PC-9 (cell line): ENCODE measurements around the gene PHRF1. TPM values are rescaled to one million over a fixed set of nuclear protein-coding genes. Genes with fewer than 3 reads are reported as not detected.

Source experiments
- BruUV-seq: library from RNA; stranded (reverse); fragments of 400-500 nt; replicated peaks from 2 replicates; lab custom pipeline; 2021; lab: Mats Ljungman, UMichigan
- CTCF ChIA-PET: fragments of 300-600 bp; sonication (Branson Sonifier 250); formaldehyde crosslinking; loops from one replicate; lab custom pipeline; 2022; ENCODE audit warnings: antibody characterized with exemption; lab: Charles Lee
- POLR2A ChIA-PET: fragments of 300-600 bp; sonication (Branson Sonifier 250); formaldehyde crosslinking; loops from one replicate; lab custom pipeline; 2022; ENCODE audit warnings: antibody characterized with exemption; ENCODE audit not compliant: unreplicated experiment; lab: Charles Lee
- DNase-seq, 2 experiments: peaks; one replicate each; pipeline versions ENCODE4 v3.0.0 to v3.0.0-alpha.2; 2015 to 2022; ENCODE audit warnings: mixed read lengths in 1 of 2
- H2AFZ ChIP-seq: fragments of 200-600 bp; sonication (generic); 2 replicates; pipeline ENCODE4 v1.8.1; 2017; ENCODE audit warnings: antibody characterized with exemption
- H3F3A ChIP-seq: fragments of 200-600 bp; sonication (generic); 2 replicates; pipeline ENCODE4 v1.8.1; 2017; ENCODE audit warnings: antibody characterized with exemption, mild to moderate bottlenecking, low read depth; ENCODE audit not compliant: insufficient read depth
- H3K27ac ChIP-seq: fragments of 200-600 bp; sonication (generic); 2 replicates; pipeline ENCODE4 v1.6.1; 2016; ENCODE audit warnings: mixed run types
- H3K27me3 ChIP-seq: fragments of 200-600 bp; sonication (generic); 2 replicates; pipeline ENCODE4 v1.6.1; 2016; ENCODE audit warnings: low read depth, mixed run types; ENCODE audit not compliant: insufficient read depth
- H3K36me3 ChIP-seq: fragments of 200-600 bp; sonication (generic); 2 replicates; pipeline ENCODE4 v1.6.1; 2016; ENCODE audit warnings: low read depth, mixed run types
- H3K4me1 ChIP-seq: fragments of 200-600 bp; sonication (generic); replicated peaks from 2 replicates; pipeline ENCODE4 v1.6.1; 2016; ENCODE audit warnings: mixed run types; ENCODE audit not compliant: insufficient read depth
- H3K4me2 ChIP-seq: fragments of 200-600 bp; sonication (generic); 2 replicates; pipeline ENCODE4 v1.6.1; 2017; ENCODE audit warnings: mixed run types
- H3K4me3 ChIP-seq: fragments of 200-600 bp; sonication (generic); 2 replicates; pipeline ENCODE4 v1.6.1; 2016; ENCODE audit warnings: mixed run types
- H3K79me2 ChIP-seq: fragments of 200-600 bp; sonication (generic); 2 replicates; pipeline ENCODE4 v1.6.1; 2017; ENCODE audit warnings: low read depth, mixed run types
- H3K9me2 ChIP-seq: fragments of 200-600 bp; sonication (generic); 2 replicates; pipeline ENCODE4 v1.8.1; 2017; ENCODE audit warnings: mild to moderate bottlenecking; ENCODE audit not compliant: insufficient read depth
- H3K9me3 ChIP-seq: fragments of 200-600 bp; sonication (generic); 2 replicates; pipeline ENCODE4 v1.8.1; 2016; ENCODE audit warnings: low read depth; ENCODE audit not compliant: insufficient read depth
- H4K20me1 ChIP-seq: fragments of 200-600 bp; sonication (generic); 2 replicates; pipeline ENCODE4 v1.8.1; 2017; ENCODE audit not compliant: insufficient read depth
- EZH2 ChIP-seq: fragments of 200-600 bp; sonication (generic); IDR thresholded peaks from 2 replicates; pipeline ENCODE4 v1.8.0; 2017; ENCODE audit warnings: antibody characterized with exemption, low read depth
- intact Hi-C: fragments of 100-400 bp; cut with micrococcal nuclease; formaldehyde crosslinking; loops from one replicate; pipeline ENCODE4 v1.10.0; 2022; ENCODE audit not compliant: unreplicated experiment
- total RNA-seq: library from RNA; stranded (reverse); gene quantifications from 2 replicates; pipeline ENCODE4 v1.2.3, GENCODE V29; 2021
- TF ChIP-seq, protein P1 (sequence below): fragments of 200-600 bp; sonication (generic); conservative IDR thresholded peaks from 2 replicates; pipeline ENCODE4 v1.6.1; 2017; ENCODE audit warnings: mixed run types, antibody characterized with exemption, mild to moderate bottlenecking, moderate library complexity

PHRF1 gene
- total RNA-seq, 1 experiment from 2014 or later = 21.7 TPM

DNA sequence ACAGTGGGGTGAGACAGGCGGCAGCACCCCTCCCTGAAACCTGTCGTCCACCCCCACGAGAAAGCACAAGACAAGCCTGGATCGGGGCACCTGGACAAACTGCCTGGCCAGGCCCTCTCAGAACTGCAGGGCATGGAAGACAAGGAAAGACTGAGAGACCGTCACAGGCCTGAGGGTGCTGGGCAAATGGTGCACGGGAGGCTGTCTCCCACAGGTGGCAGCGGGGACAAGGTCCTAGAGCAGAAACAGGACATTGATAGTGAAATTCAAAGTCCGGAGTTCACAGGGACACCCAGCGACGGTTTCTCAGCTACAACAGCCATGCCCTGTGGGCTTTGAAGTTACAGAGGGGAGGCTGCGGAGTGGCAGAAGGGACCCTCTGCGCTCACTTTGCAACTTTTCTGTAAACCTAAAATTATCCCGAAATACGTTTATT, 81.4 kb downstream of the PHRF1 start:
- Histone ChIP-seq H3K27ac (no peak overlapping the region), H3K9me2 (no peaks in the 10 kb centered on the region), H3K27me3 (no peaks in the 10 kb centered on the region), H3K4me1 (no peaks in the 10 kb centered on the region), H4K20me1 (peaks cover 8% of the 10 kb centered on the region; the same call in 1 of the 2 replicates), H2AFZ (no peak overlapping the region), H3K4me2 (no peak overlapping the region), H3K4me3 (no peak overlapping the region), H3K36me3 (no peaks in the 10 kb centered on the region), H3K79me2 (no peaks in the 10 kb centered on the region), H3F3A (no peaks in the 10 kb centered on the region), H3K9me3 (no peaks in the 10 kb centered on the region)
- ChIA-PET POLR2A (no interaction called here), CTCF (no interaction called here)
- BruUV-seq = no TSS peak
- no peak for DNase-seq
- intact Hi-C loops = no loop called here
- TF ChIP-seq, protein P1, sequence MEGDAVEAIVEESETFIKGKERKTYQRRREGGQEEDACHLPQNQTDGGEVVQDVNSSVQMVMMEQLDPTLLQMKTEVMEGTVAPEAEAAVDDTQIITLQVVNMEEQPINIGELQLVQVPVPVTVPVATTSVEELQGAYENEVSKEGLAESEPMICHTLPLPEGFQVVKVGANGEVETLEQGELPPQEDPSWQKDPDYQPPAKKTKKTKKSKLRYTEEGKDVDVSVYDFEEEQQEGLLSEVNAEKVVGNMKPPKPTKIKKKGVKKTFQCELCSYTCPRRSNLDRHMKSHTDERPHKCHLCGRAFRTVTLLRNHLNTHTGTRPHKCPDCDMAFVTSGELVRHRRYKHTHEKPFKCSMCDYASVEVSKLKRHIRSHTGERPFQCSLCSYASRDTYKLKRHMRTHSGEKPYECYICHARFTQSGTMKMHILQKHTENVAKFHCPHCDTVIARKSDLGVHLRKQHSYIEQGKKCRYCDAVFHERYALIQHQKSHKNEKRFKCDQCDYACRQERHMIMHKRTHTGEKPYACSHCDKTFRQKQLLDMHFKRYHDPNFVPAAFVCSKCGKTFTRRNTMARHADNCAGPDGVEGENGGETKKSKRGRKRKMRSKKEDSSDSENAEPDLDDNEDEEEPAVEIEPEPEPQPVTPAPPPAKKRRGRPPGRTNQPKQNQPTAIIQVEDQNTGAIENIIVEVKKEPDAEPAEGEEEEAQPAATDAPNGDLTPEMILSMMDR = no peak
- TF ChIP-seq EZH2 = no peak

DNA sequence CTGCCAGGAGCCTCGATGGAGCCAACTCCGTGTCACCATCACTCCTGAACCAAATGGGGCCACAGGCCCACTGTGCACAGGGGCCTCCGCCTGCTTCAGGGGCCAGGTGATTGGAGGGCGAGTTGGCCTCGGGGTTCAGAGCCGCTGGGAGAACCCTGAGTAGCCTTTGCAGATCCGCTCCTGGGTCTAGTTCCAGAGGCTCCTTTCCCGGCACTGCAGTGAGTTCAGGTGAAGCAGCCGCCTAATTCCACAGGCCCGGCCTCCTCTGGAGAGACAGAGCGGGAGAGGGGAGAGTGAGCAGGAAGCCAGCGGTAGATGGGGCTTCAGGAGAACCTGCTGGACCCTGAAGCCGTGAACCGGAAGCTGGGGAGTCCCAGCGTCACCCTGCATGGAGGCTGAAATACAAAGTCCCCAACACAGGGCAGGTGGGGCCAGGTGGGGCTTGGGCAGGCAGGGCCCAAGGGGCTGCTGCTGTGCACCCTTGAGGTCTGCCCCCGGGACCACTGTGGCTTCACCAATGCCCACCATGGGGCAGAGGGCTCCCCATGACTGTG, 83.3 kb downstream of the PHRF1 start:
- TF ChIP-seq EZH2 = no peak
- TF ChIP-seq, protein P1 = no peak
- Histone ChIP-seq H3K79me2 (no peaks in the 10 kb centered on the region), H2AFZ (no peak overlapping the region), H3F3A (0 out of 2 replicates have a peak, but pooled peaks cover 6% of the 10 kb centered on the region), H3K27ac (no peak overlapping the region), H3K36me3 (no peaks in the 10 kb centered on the region), H3K27me3 (no peaks in the 10 kb centered on the region), H3K4me3 (no peak overlapping the region), H3K4me2 (no peak overlapping the region), H3K9me3 (no peaks in the 10 kb centered on the region), H4K20me1 (peaks cover 8% of the 10 kb centered on the region; the same call in 1 of the 2 replicates), H3K4me1 (no peaks in the 10 kb centered on the region), H3K9me2 (no peaks in the 10 kb centered on the region)
- ChIA-PET CTCF (no interaction called here), POLR2A (no interaction called here)
- no peak for DNase-seq
- BruUV-seq = no TSS peak
- intact Hi-C loops = loop anchor here (5.0 kb wide), 1 partner anchor 103 kb away; no protein-coding TSS in a partner anchor

DNA sequence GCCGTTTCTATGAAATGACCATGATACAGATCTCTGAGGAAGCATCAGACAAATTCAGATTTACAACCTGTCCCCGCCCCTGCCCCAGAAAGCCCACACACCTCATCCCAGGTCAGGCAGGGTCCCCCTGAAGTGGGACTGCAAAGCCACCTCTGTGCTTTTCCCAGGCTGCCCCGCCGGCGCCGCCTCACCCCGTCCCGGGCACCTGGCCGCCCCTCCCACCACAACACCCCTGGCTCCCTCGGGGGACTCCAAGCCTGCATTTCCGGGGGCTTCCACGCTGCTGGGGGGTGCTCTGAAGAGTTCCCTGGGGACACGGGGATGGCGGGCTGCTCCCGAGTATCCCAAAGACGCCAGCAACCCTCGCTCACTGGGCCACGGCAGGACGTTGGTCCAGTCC, 84.0 kb downstream of the PHRF1 start:
- no TSS peak for BruUV-seq
- no peaks in the 10 kb centered on the region for H3K9me2 ChIP-seq
- no peak overlapping the region for H3K4me2 ChIP-seq
- DNase-seq = no peak
- no peaks in the 10 kb centered on the region for H3K27me3 ChIP-seq
- H3K27ac ChIP-seq = no peak overlapping the region
- H3F3A ChIP-seq = 0 out of 2 replicates have a peak, but pooled peaks cover 6% of the 10 kb centered on the region
- POLR2A ChIA-PET = no interaction called here
- H3K36me3 ChIP-seq = no peaks in the 10 kb centered on the region
- intact Hi-C loops = loop anchor here (5.0 kb wide), 1 partner anchor 102 kb away; no protein-coding TSS in a partner anchor
- H2AFZ ChIP-seq = no peak overlapping the region
- no peaks in the 10 kb centered on the region for H3K9me3 ChIP-seq
- no peaks in the 10 kb centered on the region for H3K4me1 ChIP-seq
- no peaks in the 10 kb centered on the region for H3K79me2 ChIP-seq
- TF ChIP-seq, protein P1 = no peak
- no peak for TF ChIP-seq EZH2
- H4K20me1 ChIP-seq = peaks cover 8% of the 10 kb centered on the region; the same call in 1 of the 2 replicates
- no peak overlapping the region for H3K4me3 ChIP-seq
- CTCF ChIA-PET = interaction anchor here (0.6 kb wide), 1 partner anchor 725 kb away, joined by 3 read pairs; no protein-coding TSS in a partner anchor
